ENCODE results near the gene PHC2. TPM values are rescaled to one million over a fixed set of nuclear protein-coding genes. Genes with fewer than 3 reads are reported as not detected.

PHC2 gene
- total RNA-seq, 1 experiment from 2014 or later = 46.3 TPM

DNA sequence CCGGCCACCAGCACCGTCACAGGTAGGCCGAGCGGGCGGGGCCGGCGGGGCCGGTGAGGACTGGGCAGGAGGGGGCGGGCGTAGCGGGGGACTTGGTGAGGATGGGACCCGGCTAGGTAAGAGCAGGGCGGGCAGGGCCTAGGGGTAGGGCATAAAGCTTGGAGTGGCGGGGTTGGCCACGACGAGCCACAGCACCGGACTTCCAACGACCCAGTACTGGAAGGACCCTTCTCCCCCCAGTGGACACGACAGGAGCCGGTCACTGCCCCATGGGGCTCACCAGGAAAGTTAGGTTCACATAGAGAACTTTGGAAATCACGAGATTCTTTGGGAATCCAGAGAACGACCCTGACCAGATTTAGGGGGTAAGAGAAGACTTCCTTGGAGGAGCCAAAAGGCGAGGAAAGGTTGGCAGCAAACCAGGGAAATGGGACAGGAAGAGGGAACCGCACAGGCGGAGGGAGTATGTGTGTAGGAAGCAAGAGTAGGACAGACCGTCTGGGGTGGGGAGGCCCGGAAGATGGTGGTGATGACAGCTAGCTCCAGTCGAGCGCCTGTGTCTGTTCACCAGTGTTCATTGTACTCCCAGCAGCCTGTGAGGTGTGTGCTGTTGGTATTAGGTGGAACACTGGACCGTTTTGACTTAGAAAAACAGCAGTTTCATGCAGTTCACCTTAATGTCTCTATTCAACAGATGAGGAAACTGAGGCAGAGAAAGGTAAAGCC lies 154.2 kb downstream of the PHC2 start:
- no peak for DNase-seq (ENCODE audit: extremely low read depth, low read depth)

DNA sequence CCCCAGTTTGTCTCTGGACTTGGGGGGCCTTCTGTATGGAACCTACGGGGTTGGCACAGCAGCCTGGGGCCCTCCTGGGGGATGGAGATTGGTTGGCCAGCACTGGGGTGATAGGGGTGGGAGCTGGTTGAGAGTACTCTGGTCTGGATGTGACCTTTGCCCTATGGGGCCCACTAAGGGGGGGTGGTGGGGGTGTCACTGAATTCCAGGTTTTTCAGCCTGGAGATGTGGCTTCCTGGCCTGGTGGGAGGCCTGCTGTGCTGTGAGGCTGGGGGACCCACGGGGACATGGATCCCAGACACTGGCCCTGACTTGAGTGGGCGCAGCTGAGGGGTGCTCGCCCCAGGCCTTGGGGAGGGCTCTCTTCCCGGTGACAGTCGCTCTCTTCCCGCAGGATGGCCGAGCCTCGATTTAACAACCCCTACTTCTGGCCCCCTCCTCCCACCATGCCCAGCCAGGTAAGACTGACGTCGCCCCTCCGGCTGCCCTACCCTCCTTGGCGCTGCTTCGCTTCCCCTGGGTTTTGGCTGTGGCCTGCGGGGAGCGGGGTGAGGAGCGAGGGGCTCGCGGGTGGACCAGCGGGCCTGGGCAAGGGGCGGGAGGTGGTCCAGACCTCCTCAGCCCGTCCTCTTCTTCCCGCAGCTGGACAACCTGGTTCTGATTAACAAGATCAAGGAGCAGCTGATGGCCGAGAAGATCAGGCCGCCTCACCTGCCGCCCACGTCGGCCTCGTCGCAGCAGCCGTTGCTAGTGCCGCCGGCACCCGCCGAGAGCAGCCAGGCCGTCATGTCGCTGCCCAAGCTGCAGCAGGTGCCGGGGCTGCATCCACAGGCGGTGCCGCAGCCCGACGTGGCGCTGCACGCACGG lies 155.0 kb downstream of the PHC2 start:
- DNase-seq (ENCODE audit: extremely low read depth, low read depth) = no peak

GRCh38 chr1:33275195-33275594 lies 155.7 kb downstream of the PHC2 start:
- DNase-seq (ENCODE audit: extremely low read depth, low read depth) = no peak

DNA sequence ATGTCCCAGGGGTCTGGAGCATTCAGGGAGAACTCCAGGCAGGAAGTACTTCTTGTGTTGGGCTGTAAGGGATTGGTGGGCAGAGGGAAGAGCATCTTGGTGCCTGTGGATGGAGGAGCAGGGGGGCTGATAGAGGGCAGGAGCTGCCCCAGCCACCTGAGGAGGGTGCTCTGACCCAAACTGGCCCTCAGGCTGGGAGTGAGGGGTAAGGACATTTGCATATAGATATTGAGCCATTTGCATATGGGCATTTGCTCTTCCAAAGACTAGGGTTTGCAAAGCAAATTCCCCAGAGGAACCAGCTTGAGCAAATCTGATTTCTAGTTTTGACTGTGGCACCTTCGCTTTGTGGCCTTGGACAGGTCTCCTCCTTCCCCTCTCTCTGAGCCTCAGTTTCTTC lies 156.4 kb downstream of the PHC2 start:
- no peak for DNase-seq (ENCODE audit: extremely low read depth, low read depth)

DNA sequence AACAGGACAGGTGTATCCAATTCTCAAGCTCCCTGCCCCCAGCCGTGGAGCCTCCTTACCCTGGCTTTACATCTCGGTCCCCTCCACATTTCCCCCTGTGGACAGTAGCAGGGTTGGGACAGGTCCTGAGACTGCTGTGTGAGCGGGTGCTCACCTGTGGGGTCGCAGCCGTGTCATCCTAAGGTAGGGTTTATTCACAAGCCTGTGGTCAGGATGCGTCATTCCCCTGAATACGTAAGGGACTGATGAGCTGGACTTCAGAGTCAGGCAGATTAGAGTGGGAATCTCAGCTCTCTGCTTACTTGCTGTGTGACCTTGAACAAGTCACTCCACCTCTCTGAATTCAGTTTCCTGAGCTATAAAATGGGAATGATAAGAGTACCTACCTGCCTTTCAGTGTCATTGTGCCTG lies 156.9 kb downstream of the PHC2 start:
- no peak for DNase-seq (ENCODE audit: extremely low read depth, low read depth)

Small RNA genes within 50 kb of the gene (small RNA-seq; reads per million reads assigned to genes)
- 0 to 0.23 reads per million in 2 experiments for gene RN7SKP16

Other genes starting within 250 kb of the PHC2 start
- gene TRIM62, start 249.1 kb downstream of the PHC2 start, total RNA-seq (2014; rRNA removed; shearing (Covaris generic)) = 0.37 and 0.95 TPM in 2 replicates
- 1.1 and 2.5 TPM in 2 replicates for gene ZNF362, start 174.6 kb downstream of the PHC2 start, total RNA-seq (2014; rRNA removed; shearing (Covaris generic))
- gene A3GALT2, start 110.0 kb downstream of the PHC2 start, total RNA-seq (2014; rRNA removed; shearing (Covaris generic)) = not detected in 2 replicates
- 2.7 and 3.2 TPM in 2 replicates for gene ZSCAN20, start 41.5 kb upstream of the PHC2 start, total RNA-seq (2014; rRNA removed; shearing (Covaris generic))

Measured in NCI-H460 (cell line).